Pancreas (tissue), 10 donors: ENCODE results near the gene ZNF620. TPM values are rescaled to one million over a fixed set of nuclear protein-coding genes. Genes with fewer than 3 reads are reported as not detected.

Experiments used
- ATAC-seq, 4 donors: fragments of 200-7000 bp; cut with Tn5 transposase; one replicate each; pipeline versions ENCODE4 v1.8.0 to v1.9.1; 2020; ENCODE audit warnings: mild to moderate bottlenecking in 4 of 4, moderate library complexity in 4 of 4
- DNase-seq, 6 donors: peaks; one replicate each; pipeline ENCODE4 v3.0.0-alpha.2; 2020
- FAIRE-seq: peaks from 2 replicates; lab custom pipeline; 2012; peaks lifted over from hg19 to GRCh38; lab: Jason Lieb, UNC
- H3K27ac ChIP-seq, 4 donors: fragments of 200-600 bp; sonication (generic); 1 replicate in 3 of 4; 2 replicates in 1 of 4; pipeline versions ENCODE4 v1.5.0 to v1.8.0; 2020
- H3K27me3 ChIP-seq, 4 donors: fragments of 200-600 bp; one replicate each; pipeline ENCODE4 v1.8.0; 2021
- H3K36me3 ChIP-seq, 3 donors: fragments of 200-600 bp; sonication (generic) in 1 of 3; one replicate each; pipeline versions ENCODE4 v1.5.0 to v1.8.0; 2020 to 2021
- H3K4me1 ChIP-seq, 3 donors: fragments of 200-600 bp; one replicate each; pipeline ENCODE4 v1.8.0; 2021
- H3K4me3 ChIP-seq, 4 donors: fragments of 200-600 bp; sonication (generic) in 2 of 4; one replicate each; pipeline versions ENCODE4 v1.5.0 to v1.8.0; 2020 to 2021
- H3K9me3 ChIP-seq, 4 donors: fragments of 200-600 bp; one replicate each; pipeline ENCODE4 v1.8.0; 2021
- CTCF ChIP-seq, 4 donors: fragments of 200-600 bp; sonication (generic) in 3 of 4; IDR thresholded peaks; one replicate each; pipeline versions ENCODE4 v1.5.0 to v1.8.0; 2021; ENCODE audit warnings: antibody characterized with exemption in 4 of 4
- WGBS, 2 donors: extraction: QIAGEN DNeasy Blood & Tissue Kit; methylation state at CpG; one replicate each; pipeline ENCODE4 v1.1.7; 2013; 5-methylcytosine and 5-hydroxymethylcytosine counted together
- intact Hi-C, 3 donors: fragments of 100-400 bp; cut with DNase I; formaldehyde crosslinking; loops; one replicate each; pipeline versions ENCODE4 v1.11.1 to v1.14.2; 2022
- polyA plus RNA-seq, 2 donors: library from polyadenylated mRNA; stranded (reverse); fragments of 200-250 nt; gene quantifications; one replicate each; pipeline ENCODE4 v1.2.3, GENCODE V29; 2013
- total RNA-seq, 6 donors: library from RNA; stranded (reverse); fragmentation: NEBNext Ultra II Directional in 4 of 6; extraction: Animal tissue kit (Norgen Biotek cat#: 25700) in 4 of 6; gene quantifications; one replicate each; pipeline versions ENCODE4 v1.2.1 to v1.2.4, GENCODE V29; 2021 to 2023
- donor health status: healthy with polysubstance abuse.
- donor health status: DM: no; HTN: no; CAD: no; lungs with moderate emphysema.
- donor health status: DM: no; HTN: no; CAD: no.
- donor health status: control.
- donor health status: control.
- donor health status: Bipolar disorder and iron deficiency.
- donor health status: DM: yes; HTN: yes; CAD: no.
- donor health status: DM: no; HTN: no; CAD: no.
- donor health status: DM: no; HTN: no; CAD: no.
- donor health status: DM: yes; HTN: yes; CAD: no.

ZNF620 gene
- total and polyA plus RNA-seq, 8 donors: 1.9 to 5.0 (median 3.1) TPM

- ATAC-seq (no peak), FAIRE-seq (no peak), DNase-seq (no peak)
- intact Hi-C loops: no loop called here
- 93 to 96% methylated on average over 1 of the region's 1 CpG for WGBS, 2 donors
- H3K27ac ChIP-seq: no peak overlapping the region
- H3K36me3 ChIP-seq: no peaks in the 10 kb centered on the region
- H3K9me3 ChIP-seq: no peaks in the 10 kb centered on the region
- no peaks in the 10 kb centered on the region for H3K27me3 ChIP-seq
- no peak for TF ChIP-seq CTCF (IDR thresholded peaks at IDR 0.05)
- H3K4me3 ChIP-seq: no peak overlapping the region
- H3K4me1 ChIP-seq: peaks cover 2 to 7% (median 7%) of the 10 kb centered on the region in 3 donors
Observed at GRCh38 chr3:40499952-40500351, 5.9 kb upstream of the ZNF620 start.

GRCh38 chr3:40502034-40502433 is 3.8 kb upstream of the ZNF620 start:
- Histone ChIP-seq H3K4me3 (no peak overlapping the region), H3K27me3 (no peaks in the 10 kb centered on the region), H3K27ac (no peak overlapping the region), H3K36me3 (no peaks in the 10 kb centered on the region), H3K9me3 (no peaks in the 10 kb centered on the region), H3K4me1 (peaks cover 4 to 13% (median 8%) of the 10 kb centered on the region in 3 donors)
- TF ChIP-seq CTCF (IDR thresholded peaks at IDR 0.05): no peak
- no peak for DNase-seq
- WGBS, 2 donors: 93 to 94% methylated on average over 2 of the region's 2 CpGs
- intact Hi-C loops: no loop called here
- FAIRE-seq: no peak
- ATAC-seq: no peak

- Histone ChIP-seq H3K9me3 (no peaks in the 10 kb centered on the region), H3K27ac (peak overlapping the region in 3 of 4 donors; percentile 80 to 91 (median 88)), H3K4me1 (peaks cover 4 to 13% (median 8%) of the 10 kb centered on the region in 3 donors), H3K27me3 (no peaks in the 10 kb centered on the region), H3K36me3 (no peaks in the 10 kb centered on the region), H3K4me3 (peak overlapping the region in 3 of 4 donors; percentile 20 to 64 (median 63))
- FAIRE-seq (no peak), ATAC-seq (peak; percentile 36 to 64 (median 51)), DNase-seq (peak in 3 of 6 donors; percentile 19 to 61 (median 41))
- no peak for TF ChIP-seq CTCF (IDR thresholded peaks at IDR 0.05)
- WGBS, 2 donors: 53 to 55% methylated on average over 5 of the region's 5 CpGs
- intact Hi-C loops: no loop called here
Observed at GRCh38 chr3:40504636-40505430, 1.0 kb upstream of the ZNF620 start.

DNA sequence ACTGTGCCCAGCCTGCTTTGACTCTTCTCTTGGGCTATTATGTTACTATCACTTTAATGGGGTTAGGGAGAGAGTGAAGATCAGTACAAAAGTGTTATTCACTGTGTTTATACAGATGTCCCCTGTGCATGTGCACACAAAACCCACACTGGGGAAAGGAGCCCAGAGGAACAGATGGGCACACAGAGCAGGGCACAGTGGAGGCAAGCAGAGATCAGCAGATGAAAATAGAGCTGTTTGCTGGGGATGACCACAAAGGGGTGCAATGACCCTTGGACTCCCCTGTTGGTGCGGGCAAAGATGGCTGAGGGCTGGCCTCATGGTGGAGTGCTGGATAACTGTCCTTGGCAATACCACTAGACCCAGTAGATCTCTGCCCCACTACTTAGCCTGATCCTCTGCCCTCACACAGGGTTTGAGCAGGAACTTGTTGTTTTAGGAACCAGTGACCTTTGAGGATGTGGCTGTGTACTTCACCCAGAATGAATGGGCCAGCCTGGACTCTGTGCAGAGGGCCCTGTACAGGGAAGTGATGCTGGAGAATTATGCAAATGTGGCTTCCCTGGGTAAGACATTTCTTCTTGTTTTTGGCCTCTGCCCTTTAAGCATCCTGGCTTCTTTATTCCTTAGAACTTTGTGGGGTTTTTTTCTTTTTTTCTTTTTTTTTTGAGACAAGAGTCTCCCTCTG is 5.3 kb downstream of the ZNF620 start:
- DNase-seq (no peak), FAIRE-seq (no peak), ATAC-seq (no peak)
- no peak for TF ChIP-seq CTCF (IDR thresholded peaks at IDR 0.05)
- Histone ChIP-seq H3K36me3 (peaks cover 0 to 15% (median 2%) of the 10 kb centered on the region in 3 donors), H3K27me3 (no peaks in the 10 kb centered on the region), H3K4me3 (no peak overlapping the region), H3K27ac (no peak overlapping the region), H3K9me3 (no peaks in the 10 kb centered on the region), H3K4me1 (peaks cover 0 to 6% (median 0%) of the 10 kb centered on the region in 3 donors)
- 100% methylated on average over 1 of the region's 1 CpG for WGBS, 2 donors
- intact Hi-C loops: no loop called here
